Activated gamma-delta T cell treated with anti-CD3 and anti-CD28 coated beads, Interleukin-2, amount 50 U/mL, for 16 hours (primary cell): Measurements from ENCODE around the gene RNF113A.
"Not testable (repeated sequence)": the region's sequence is repeated elsewhere in the genome, so short reads cannot be mapped to it uniquely, and the experiment has no call there.

Source experiments
- DNase-seq: peaks from one replicate; pipeline ENCODE4 v3.0.0-alpha.2; 2020; ENCODE audit warnings: low read depth

Gene RNF113A

DNA sequence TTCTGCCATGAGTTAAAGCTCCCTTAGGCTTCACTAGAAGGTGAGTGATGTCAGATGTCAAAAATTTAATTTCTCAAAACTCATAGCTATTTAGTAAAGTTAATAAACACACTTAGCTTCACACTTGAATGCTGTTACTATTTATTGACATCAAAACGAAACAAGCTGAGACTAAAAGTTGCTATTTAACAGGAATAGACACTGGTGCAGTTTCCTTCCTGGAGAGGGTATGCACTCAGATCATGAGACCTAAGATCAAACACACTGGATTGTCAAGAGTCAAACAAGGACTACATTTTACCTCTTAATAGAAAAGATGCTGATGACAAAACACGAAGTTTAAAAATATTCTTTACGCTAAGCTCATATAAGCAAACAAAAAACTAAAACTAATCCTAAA is 37.6 kb downstream of the RNF113A start:
- DNase-seq: no peak

DNA sequence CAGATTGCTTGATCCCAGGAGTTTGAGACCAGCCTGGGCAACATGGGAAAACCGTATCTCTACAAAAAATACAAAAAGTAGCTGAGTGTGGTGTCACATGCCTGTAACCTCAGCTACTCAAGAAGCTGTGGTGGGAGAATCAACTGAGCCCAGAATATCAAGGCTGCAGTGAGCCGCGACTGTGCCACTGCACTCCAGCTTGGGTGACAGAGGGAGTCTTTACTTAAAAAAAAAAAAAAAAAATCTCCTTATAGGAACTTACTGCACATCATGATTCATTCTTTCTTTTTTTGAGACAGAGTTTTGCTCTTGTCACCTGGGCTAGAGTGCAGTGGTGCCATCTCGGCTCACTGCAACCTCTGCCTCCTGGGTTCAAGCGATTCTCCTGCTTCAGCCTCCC is 43.1 kb downstream of the RNF113A start:
- DNase-seq: no peak

DNA sequence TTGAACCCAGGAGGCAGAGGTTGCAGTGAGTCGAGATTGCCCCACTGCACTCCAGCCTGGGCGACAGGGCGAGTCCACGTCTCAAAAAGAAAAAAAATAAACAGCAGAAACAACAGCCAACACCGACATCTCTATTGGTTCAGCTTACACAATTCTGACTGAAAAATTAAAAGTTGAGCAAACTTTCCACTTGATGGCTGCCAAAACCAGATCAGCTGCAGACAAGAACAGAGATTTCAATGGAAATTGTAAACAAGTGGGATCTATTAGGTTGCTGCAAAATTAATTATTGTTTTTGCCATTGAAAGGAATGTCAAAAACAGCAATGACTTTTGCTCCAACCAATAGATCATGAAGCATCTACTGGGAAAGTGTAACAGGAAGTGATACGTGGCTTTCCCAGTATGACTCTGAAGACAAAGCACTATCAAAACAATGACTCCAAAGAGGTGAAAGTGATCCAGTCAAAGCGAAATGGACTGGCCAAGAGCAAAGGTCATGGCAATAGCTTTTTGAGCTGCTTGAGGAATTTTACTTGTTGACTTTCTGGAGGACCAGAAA is 45.1 kb downstream of the RNF113A start:
- no peak for DNase-seq

- DNase-seq: not testable (repeated sequence)
These were observed 47.3 kb downstream of the RNF113A start for GRCh38 chrX:119824221-119824620.

GRCh38 chrX:119821703-119822102 is 49.8 kb downstream of the RNF113A start:
- DNase-seq: not testable (repeated sequence)
